ENCODE data around the gene SH2B3. TPM values are rescaled to one million over a fixed set of nuclear protein-coding genes. Genes with fewer than 3 reads are reported as not detected.
"Not testable (repeated sequence)": the region's sequence is repeated elsewhere in the genome, so short reads cannot be mapped to it uniquely, and the experiment has no call there.

The SH2B3 gene
- polyA plus RNA-seq, 3 donors = 18.2 to 20.3 (median 19.1) TPM

DNA sequence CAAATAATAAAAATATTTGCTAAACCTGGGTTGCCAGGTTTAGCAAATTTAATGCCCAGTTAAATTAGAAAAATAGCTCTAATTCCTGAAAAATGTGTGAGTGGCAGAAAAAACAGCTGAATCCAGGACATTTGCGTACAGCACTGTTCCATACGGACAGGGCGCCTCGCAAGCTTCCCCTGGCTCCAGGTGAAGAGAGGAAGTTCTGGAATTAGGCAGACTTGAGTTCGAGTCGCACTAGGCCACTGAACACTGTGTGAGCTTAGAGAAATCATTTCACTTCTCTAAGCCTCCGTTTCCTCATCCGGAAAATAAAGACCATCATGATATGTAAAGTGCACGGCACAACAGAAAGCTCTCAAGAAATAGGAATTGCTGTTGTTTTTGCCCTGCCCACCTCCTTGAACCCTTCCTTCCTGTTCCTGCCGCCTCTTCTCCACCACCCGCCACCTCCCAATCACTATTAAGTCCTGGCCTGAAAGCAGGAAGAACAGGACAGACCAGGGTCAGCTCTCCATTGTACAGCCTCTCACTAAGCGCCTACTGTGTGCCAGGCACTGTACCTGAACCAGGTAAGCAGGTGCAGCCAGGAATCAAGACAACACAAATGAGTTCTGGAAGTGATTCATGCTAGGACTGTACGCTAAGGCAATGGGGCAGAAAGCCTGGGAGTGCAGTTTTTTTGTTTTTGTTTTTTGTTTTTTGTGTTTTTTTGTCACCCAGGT is 36.1 kb upstream of the SH2B3 start:
- no peak for DNase-seq (ENCODE audit: extremely low read depth in 1 of 11, low read depth in 9 of 11, low spot score in 4 of 11)

DNA sequence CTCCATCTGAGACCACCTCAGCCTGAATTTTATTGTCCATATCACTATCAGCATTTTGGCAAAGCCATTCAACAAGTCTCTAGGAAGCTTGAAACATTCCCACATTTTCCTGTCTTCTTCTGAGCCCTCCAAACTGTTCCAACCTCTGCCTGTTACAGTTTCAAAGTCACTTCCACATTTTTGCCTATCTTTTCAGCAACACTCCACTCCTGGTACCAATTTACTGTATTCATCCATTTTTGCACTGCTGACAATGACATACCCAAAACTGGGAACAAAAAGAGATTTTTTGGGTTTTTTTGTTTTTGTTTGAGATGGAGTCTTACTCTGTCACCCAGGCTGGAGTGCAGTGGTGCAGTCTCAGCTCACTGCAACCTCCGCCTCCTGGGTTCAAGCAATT is 32.5 kb upstream of the SH2B3 start:
- not testable (repeated sequence) for DNase-seq (ENCODE audit: extremely low read depth in 1 of 11, low read depth in 9 of 11, low spot score in 4 of 11)

DNA sequence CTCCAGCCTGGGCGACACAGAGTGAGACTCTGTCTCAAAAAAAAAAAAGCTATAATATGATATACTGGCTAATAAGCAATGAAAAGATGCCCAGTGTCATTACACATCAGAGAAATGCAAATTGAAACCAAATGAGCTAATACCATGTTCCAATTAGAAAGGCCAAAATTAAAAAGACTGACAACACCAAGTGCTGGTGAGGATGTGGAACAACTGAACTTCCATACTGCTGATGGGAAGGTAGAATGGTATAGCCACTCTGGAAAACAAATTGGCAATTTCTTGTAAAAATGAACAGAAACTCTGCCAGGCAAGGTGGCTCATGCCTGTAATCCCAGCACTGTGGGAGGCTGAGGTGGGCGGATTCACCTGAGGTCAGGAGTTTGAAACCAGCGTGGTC is 28.3 kb upstream of the SH2B3 start:
- DNase-seq (ENCODE audit: extremely low read depth in 1 of 11, low read depth in 9 of 11, low spot score in 4 of 11) = no peak

DNA sequence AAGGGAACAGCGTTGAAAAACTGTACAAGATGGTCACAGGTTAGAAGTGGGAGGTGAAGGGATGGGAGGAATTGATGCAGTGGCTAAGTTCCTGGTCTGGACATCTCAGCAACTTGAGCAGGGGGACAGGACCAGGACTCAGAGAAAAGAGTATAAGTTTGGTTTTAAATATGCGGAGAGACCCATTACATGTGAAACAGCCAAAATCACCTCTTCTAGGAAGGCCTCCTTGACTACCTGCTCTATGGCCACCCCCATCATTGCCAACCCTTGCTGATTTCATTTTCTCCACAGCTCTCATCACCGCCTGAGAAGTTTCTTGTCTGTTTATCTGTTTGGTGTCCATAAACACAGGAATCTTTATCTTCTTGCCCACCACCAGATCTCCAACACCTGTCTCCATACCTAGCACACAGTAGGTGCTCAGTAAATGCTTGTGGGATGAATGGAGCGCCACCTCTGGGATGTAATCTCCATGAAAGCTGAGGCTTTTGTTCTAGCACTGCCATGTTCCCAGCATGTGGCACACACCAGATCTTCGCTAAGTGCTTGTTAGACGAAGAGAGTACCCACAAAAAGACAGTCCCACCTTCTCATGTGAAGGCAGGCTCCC is 25.7 kb upstream of the SH2B3 start:
- DNase-seq (ENCODE audit: extremely low read depth in 1 of 11, low read depth in 9 of 11, low spot score in 4 of 11) = no peak

DNA sequence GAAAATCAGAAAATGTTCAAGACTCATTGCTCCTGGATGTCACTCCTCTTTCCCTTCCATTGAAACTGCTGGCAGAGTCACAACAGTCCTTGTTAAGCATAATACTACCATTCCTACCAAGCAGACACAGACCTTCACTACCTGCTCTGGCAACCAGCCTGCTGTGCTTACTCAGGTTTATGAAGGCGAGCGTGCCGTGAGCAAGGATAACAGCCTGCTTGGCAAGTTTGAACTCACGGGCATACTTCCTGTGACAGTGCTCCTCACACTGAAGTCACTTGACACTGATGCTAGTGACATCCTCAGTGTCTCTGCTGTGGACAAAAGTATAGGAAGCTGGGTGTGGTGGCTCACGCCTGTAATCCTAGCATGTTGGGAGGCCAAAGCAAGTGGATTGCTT is 21.1 kb upstream of the SH2B3 start:
- no peak for DNase-seq (ENCODE audit: extremely low read depth in 1 of 11, low read depth in 9 of 11, low spot score in 4 of 11)

DNA sequence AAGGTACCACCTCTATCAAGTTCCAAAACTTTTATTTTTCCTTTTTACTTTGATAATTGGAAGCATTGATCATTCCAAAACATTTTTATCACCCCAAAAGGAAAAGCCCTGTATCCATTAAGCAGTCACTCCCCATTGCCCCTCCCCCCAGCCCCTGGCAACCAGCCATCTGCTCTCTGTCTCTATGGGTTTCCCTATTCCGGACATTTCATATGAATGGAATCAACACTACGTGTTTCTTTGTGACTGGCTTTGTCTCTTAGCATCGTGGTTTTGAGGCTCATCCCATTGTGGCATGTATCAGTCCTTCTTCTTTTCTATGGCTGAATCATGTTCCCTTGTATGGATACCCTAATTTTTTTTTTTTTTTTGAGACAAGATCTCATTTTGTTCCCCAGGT is 18.8 kb upstream of the SH2B3 start:
- no peak for DNase-seq (ENCODE audit: extremely low read depth in 1 of 11, low read depth in 9 of 11, low spot score in 4 of 11)

DNA sequence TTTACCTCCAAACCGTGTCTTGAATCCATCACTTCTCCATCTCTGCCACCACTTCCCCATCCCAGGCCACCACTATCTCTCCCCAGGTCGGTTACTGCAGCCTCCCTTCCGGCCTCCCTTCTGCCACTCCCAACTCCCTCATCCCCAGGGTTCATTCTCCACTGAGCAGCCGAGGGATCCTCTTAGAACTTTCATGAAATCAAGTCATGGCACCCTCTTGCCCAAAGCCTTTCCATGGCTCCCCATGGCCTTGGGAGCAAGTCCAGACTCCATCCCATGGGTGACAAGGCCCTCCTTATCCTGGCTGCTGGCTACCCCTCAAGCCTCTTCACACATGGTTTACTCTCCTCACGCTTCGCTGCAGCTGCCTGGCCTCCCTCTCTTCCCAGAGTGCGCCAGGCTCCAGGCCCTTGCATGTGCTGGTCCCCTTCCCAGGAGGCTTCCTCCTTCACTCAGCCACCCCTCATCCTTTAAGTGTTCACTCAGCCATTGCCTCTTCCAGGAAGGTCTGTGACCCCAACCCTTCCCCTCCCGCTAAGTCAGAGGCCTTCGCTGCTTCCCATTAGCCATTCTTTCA is 17.9 kb upstream of the SH2B3 start:
- DNase-seq (ENCODE audit: extremely low read depth in 1 of 11, low read depth in 9 of 11, low spot score in 4 of 11) = no peak

DNA sequence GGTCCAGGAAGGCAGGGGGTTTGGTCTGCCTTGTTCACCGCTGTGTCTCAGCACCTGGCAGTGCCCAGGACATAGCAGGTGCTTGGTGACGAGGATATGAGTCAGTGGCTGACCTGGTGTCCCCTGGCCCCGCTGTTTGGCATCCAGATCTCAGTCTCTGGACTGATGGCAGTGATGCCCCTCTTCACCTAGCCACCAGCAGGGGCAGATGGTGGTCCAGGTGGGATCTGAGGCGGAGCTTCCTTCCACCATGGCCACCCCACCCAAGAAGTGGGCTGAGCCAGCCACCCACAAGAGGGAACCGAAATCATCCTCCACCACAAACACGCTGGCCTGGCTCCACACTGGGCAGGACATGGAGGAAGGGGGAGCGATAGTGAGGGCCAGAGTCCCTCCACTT is 16.1 kb upstream of the SH2B3 start:
- DNase-seq (ENCODE audit: extremely low read depth in 1 of 11, low read depth in 9 of 11, low spot score in 4 of 11) = no peak

DNA sequence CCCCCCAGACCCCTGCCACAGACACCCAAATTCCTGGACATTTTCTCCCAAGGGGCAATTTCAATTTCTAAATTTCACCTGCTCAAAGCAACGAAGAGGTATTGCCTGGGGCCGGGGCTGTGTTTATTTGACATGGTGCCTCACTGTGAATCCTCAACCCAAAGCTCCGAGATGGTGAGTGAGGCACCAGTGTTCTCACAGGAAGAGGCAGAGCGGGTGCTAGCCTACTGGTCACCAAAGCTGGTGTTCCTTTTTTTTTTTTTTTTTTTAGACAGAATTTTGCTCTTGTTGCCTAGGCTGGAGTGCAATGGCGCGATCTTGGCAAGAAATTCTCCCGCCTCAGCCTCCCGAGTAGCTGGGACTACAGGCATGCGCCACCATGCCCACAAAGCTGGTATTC is 14.8 kb upstream of the SH2B3 start:
- DNase-seq (ENCODE audit: extremely low read depth in 1 of 11, low read depth in 9 of 11, low spot score in 4 of 11) = no peak

DNA sequence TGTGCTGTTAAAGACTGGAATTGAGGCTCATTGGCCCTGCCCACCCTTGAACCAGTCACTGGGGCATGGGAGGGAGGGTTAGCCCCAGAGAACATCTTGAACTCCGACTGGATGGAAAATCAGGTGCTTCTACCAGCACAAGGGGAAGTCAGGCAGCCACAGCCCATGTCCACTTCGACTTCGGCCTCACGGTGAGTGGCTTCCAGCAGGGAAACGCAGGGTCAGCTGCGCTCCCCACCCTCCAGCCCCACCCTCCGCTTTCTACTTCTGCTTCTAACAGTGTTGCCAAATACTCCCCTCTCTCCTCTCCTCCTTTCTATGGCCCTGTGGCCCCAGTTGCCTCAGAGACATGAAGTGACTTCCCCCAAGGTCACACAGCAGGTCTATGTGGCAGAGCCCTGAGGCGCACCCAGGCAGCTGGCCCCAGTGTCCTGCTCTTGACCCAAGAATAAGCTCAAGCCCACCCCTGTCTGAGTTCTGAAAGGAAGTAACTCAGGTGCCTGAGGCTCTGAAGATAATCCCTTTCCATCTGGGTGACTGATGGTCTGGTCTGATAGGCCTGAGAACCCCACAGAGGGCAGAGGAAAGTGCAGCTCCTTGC is 11.9 kb upstream of the SH2B3 start:
- DNase-seq (ENCODE audit: extremely low read depth in 1 of 11, low read depth in 9 of 11, low spot score in 4 of 11) = no peak

DNA sequence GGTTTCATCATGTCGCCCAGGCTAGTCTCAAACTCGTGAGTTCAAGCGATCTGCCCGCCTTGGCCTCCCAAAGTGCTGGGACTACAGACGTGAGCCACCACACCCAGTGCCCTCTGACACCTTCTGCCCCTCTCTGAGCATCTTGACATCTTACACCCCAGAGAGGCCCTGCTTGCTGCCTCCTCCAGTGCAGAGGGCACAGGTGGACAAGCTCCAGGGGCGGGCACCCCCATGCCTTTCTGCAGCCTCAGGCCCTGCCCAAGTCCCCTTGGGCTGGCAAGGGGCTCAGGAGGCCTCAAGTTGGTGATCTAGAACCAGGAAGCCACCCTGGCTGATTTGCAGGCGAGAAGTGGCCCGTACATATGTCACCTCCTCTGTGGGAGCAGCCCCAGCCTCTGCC is 11.2 kb upstream of the SH2B3 start:
- no peak for DNase-seq (ENCODE audit: extremely low read depth in 1 of 11, low read depth in 9 of 11, low spot score in 4 of 11)

DNA sequence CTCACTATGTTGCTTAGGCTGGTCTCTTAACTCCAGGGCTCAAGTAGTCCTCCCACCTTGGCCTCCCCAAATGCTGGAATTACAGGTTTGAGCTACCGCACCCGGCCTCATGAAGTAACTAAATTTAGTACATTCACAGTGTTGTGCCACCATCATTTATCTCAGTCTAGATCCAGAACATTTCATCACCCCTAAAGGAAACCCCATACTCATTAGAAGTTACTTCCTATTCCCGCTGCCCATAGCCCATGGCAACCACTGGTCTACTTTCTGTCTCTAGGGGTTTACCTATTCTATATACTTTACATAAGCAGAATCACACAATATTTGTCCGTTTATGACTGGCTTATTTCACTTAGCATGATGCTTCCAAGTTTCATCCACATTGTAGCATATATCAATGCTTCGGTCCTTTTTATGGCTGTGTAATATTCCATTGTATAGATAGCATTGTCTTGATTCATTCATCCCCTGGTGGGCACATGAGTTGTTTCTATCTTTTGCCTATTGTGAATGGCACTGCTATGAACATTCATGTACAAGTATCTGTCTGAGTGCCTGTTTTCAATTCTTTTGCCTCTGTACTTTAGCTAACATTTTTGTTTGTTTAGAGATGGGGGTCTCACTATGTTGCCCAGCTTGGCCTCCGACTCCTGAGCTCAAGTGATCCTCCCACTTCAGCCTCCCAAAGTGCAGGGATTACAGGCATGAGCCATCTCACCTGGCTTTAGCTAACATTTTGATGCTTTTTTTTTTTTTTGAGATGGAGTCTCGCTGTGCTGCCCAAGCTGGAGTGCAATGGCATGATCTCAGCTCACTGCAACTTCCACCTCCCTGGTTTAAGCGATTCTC is 10.2 kb upstream of the SH2B3 start:
- DNase-seq (ENCODE audit: extremely low read depth in 1 of 11, low read depth in 9 of 11, low spot score in 4 of 11) = no peak

DNA sequence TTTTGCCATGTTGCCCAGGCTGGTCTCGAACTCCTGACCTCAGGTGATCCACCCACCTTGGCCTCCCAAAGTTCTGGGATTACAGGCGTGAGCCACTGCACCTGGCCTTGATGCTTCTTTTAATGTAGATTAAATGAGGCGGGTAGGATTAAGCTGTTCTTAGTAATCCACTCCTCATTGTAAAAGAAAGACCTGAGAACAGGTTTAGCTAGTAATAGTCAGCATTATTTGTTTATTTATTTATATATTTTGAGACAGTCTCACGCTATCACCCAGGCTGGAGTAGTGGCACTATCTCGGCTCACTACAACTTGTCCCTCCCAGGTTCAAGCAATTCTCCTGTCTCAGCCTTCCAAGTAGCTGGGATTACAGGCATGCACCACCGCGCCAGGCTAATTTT is 9.5 kb upstream of the SH2B3 start:
- DNase-seq (ENCODE audit: extremely low read depth in 1 of 11, low read depth in 9 of 11, low spot score in 4 of 11) = not testable (repeated sequence)

DNA sequence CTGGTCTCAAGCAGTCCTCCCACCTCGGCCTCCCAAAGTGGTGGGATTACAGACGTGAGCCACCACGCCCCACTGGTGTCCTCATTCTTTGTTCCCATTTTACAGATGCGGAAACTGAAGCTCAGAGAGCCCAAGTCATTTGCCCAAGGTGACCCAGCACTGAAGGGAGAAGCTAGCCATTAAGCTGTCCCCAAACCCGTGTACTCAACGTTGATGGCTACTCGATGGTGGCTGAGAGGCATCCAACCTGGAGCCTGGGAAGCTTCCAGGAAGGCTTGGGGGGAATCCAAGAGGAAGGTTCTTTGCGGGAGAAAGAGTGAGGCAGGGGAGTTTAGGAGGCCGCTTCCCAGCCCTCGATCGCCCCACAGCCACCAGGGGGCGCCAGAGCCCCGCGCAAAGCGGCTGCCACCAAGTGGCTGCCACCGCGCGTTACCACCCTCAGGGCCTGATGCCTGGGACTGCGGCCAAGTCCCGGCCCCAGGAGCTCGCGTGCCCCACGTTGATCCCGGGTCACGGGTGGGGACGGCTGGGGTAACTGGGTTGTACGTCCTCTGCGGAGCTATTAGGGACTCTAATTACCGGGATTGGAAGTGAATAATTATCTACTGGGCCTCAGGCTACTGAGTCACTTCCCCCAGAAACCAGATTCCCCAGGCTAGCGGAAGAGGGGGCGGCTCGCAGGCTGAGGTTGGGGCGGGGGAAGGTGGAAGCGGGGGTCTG is 8.8 kb upstream of the SH2B3 start:
- DNase-seq (ENCODE audit: extremely low read depth in 1 of 11, low read depth in 9 of 11, low spot score in 4 of 11) = peak in 6 of 11 donors; percentile 55 to 75 (median 70)

DNA sequence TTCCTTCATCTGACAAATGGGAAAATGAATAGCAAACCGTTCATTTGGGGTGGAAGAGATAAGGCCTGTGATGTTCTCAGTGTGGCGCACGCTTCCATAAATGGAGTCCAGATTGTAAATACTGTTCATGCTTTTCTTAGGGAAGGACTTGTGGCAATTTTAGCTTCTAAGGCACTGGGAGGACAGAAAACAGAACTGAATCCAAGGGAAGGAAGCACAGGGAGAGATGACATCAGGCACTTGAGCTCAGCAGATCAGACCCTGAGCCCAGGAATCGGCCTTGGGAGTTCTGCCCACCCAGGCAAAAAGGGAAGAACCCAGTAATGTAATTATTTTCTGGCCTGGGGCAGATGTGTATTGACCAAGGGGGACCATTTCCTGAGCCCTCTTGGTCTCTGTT is 7.2 kb upstream of the SH2B3 start:
- no peak for DNase-seq (ENCODE audit: extremely low read depth in 1 of 11, low read depth in 9 of 11, low spot score in 4 of 11)

DNA sequence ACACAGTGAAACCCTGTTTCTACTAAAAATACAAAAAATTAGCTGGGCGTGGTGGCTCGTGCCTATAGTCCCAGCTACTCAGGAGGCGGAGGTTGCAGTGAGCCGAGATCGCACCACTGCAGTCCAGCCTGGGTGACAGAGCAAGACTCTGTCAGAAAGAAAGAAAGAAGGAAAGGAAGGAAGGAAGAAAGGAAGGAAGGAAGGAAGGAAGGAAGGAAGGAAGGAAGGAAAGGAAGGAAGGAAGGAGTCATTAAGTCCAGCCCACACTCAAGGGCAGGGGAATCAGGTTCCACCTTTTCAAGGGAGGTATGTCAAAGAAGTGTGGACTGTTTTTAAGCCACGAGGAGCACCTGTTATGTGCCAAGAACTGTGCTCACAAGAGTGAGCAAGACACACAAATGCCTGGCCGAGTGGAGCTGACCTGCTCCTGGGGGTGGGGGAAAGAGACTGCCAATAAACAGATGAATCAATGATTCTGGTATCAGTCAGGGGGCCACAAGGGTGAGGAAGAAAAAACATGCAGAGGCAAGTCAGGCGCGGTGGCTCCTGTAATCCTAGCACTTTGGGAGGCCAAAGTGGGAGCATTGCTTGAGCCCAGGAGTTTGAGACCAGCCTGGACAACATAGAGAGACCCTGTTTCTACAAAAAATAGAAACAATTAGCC is 5.8 kb upstream of the SH2B3 start:
- DNase-seq (ENCODE audit: extremely low read depth in 1 of 11, low read depth in 9 of 11, low spot score in 4 of 11) = not testable (repeated sequence)

DNA sequence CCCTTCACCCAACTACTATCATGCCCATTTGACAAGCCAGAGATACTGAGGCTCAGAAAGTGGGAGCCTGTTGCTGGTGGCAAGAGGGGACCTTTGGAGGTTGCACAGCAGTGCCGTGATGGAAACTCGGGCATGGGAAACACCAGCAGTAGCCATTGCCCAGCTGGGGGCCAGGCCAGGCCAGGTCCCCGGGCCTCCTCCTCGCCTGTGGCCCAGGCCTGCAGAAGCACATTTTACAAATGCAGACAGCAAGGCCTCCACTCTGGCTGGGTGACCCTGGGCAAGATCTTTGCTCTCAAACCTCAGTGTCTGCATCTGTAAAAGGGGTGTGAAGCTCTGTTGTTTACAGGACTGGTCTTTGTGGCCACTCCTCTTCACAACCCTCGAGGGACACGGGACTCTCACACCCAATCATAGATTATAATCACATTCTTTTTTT is 4.5 kb upstream of the SH2B3 start:
- no peak for DNase-seq (ENCODE audit: extremely low read depth in 1 of 11, low read depth in 9 of 11, low spot score in 4 of 11)

DNA sequence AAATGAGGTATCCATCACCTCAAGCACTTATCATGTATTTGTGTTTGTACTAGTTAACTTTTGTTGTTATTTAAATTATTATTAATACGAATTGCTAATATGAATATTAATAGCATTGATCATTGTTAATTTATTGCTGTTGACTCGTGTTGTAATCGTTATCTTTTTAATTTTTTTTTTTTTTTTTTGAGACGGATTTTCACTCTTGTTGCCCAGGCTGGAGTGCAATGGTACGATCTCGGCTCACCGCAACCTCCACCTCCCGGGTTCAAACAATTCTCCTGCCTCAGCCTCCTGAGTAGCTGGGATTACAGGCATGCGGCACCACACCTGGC is 3.3 kb upstream of the SH2B3 start:
- DNase-seq (ENCODE audit: extremely low read depth in 1 of 11, low read depth in 9 of 11, low spot score in 4 of 11) = not testable (repeated sequence)

Data from renal cortex interstitium (tissue), 11 donors.